PC-3 (cell line): ENCODE results near the gene HYDIN. TPM values are rescaled to one million over a fixed set of nuclear protein-coding genes. Genes with fewer than 3 reads are reported as not detected.
A peak's percentile ranks its signal among the peaks of the same experiment; 100 is the strongest.

ENCODE experiments used
- ATAC-seq: fragments of 200-7000 bp; cut with Tn5 transposase; 2 replicates; pipeline ENCODE4 v1.9.1; 2020; ENCODE audit warnings: mild to moderate bottlenecking, moderate library complexity
- BruUV-seq: library from RNA; stranded (reverse); fragments of 400-500 nt; replicated peaks from 2 replicates; lab custom pipeline; 2021; lab: Mats Ljungman, UMichigan
- CTCF ChIA-PET: fragments of 300-600 bp; sonication (Branson Sonifier 250); formaldehyde crosslinking; loops from one replicate; lab custom pipeline; 2022; ENCODE audit warnings: antibody characterized with exemption; lab: Charles Lee
- POLR2A ChIA-PET: fragments of 300-600 bp; sonication (Branson Sonifier 250); formaldehyde crosslinking; loops from one replicate; lab custom pipeline; 2022; ENCODE audit warnings: antibody characterized with exemption; ENCODE audit not compliant: unreplicated experiment; lab: Charles Lee
- DNase-seq: peaks from one replicate; pipeline ENCODE4 v3.0.0-alpha.2; 2015
- H2AFZ ChIP-seq: fragments of 300-600 bp; sonication (generic); 2 replicates; pipeline ENCODE4 v1.6.0; 2016; ENCODE audit warnings: antibody characterized with exemption, low read length
- H3F3A ChIP-seq: fragments of 300-600 bp; sonication (generic); one replicate; pipeline ENCODE4 v1.6.0; 2017; ENCODE audit warnings: antibody characterized with exemption, low read length, control low read depth, mild to moderate bottlenecking; ENCODE audit not compliant: unreplicated experiment
- H3K27ac ChIP-seq: fragments of 300-600 bp; sonication (generic); 2 replicates; pipeline ENCODE4 v1.5.1; 2016; ENCODE audit warnings: mild to moderate bottlenecking, low read length
- H3K27me3 ChIP-seq: fragments of 300-600 bp; sonication (generic); 2 replicates; pipeline ENCODE4 v1.6.1; 2016; ENCODE audit warnings: low read length, mixed read lengths
- H3K36me3 ChIP-seq: fragments of 300-600 bp; sonication (generic); 2 replicates; pipeline ENCODE4 v1.6.1; 2016; ENCODE audit warnings: low read depth, mixed run types, low read length, mixed read lengths
- H3K4me1 ChIP-seq: fragments of 300-600 bp; sonication (generic); 2 replicates; pipeline ENCODE4 v1.5.1; 2016; ENCODE audit warnings: low read length; ENCODE audit not compliant: insufficient read depth
- H3K4me2 ChIP-seq: fragments of 300-600 bp; sonication (generic); 2 replicates; pipeline ENCODE4 v1.6.0; 2016; ENCODE audit warnings: low read length
- H3K4me3 ChIP-seq: fragments of 300-600 bp; sonication (generic); 2 replicates; pipeline ENCODE4 v1.5.1; 2016; ENCODE audit warnings: mild to moderate bottlenecking, low read length, mixed read lengths
- H3K79me2 ChIP-seq: fragments of 300-600 bp; sonication (generic); 2 replicates; pipeline ENCODE4 v1.6.1; 2017; ENCODE audit warnings: low read length, mixed read lengths
- H3K9ac ChIP-seq: fragments of 300-600 bp; sonication (generic); 2 replicates; pipeline ENCODE4 v1.6.0; 2016; ENCODE audit warnings: mild to moderate bottlenecking, low read length
- H3K9me2 ChIP-seq: fragments of 300-600 bp; sonication (generic); replicated peaks from 2 replicates; pipeline ENCODE4 v1.6.1; 2016; ENCODE audit warnings: mixed run types, low read length, mixed read lengths
- H3K9me3 ChIP-seq: fragments of 300-600 bp; sonication (generic); 2 replicates; pipeline ENCODE4 v1.6.1; 2016; ENCODE audit warnings: low read length, mixed read lengths
- H4K20me1 ChIP-seq: fragments of 300-600 bp; sonication (generic); 2 replicates; pipeline ENCODE4 v1.6.1; 2016; ENCODE audit warnings: low read length, mixed read lengths
- EZH2 ChIP-seq: fragments of 300-600 bp; sonication (generic); IDR thresholded peaks from one replicate; pipeline ENCODE4 v1.6.1; 2017; ENCODE audit warnings: antibody characterized with exemption, mild to moderate bottlenecking, low read length; ENCODE audit not compliant: unreplicated experiment
- EZH2phosphoT487 ChIP-seq: fragments of 300-600 bp; sonication (generic); IDR thresholded peaks from 2 replicates; pipeline ENCODE4 v1.6.1; 2018; ENCODE audit warnings: mild to moderate bottlenecking, antibody characterized with exemption, low read length, borderline replicate concordance
- intact Hi-C: fragments of 100-400 bp; cut with micrococcal nuclease; formaldehyde crosslinking; loops from 2 replicates; pipeline ENCODE4 v1.9.0; 2023
- total RNA-seq: library from RNA; depleted of rRNA; stranded (reverse); fragments of >200 nt; gene quantifications from 2 replicates; pipeline ENCODE4 v1.2.3, GENCODE V29; 2014
- TF ChIP-seq, protein P1 (sequence below): fragments of 300-600 bp; sonication (generic); conservative IDR thresholded peaks from 2 replicates; pipeline ENCODE4 v1.5.1; 2017; ENCODE audit warnings: antibody characterized with exemption, low read depth, mild to moderate bottlenecking, low read length

The HYDIN gene
- total RNA-seq, 1 experiment from 2014 or later: 0.69 TPM

DNA sequence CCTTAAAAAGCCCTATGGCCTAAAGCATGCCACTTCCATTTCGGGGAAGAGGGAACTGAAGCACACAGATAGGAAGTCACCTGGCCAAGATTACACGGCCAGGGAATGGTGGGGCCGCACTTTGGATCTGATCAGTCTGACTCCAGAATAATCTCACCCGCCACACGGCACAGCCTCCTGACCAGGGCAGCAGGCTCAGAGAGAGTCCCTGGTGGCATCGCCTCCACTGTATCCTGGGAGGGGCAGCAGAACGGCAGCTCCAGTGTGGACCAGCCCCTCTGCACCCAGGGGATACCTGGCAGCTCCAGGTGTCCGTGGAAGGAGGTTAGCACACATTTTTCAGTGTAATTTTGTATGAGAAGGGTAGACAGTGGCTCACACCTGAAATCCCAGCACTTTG lies 465.0 kb downstream of the HYDIN start:
- TF ChIP-seq EZH2 (no peak), EZH2phosphoT487 (no peak)
- TF ChIP-seq, protein P1, sequence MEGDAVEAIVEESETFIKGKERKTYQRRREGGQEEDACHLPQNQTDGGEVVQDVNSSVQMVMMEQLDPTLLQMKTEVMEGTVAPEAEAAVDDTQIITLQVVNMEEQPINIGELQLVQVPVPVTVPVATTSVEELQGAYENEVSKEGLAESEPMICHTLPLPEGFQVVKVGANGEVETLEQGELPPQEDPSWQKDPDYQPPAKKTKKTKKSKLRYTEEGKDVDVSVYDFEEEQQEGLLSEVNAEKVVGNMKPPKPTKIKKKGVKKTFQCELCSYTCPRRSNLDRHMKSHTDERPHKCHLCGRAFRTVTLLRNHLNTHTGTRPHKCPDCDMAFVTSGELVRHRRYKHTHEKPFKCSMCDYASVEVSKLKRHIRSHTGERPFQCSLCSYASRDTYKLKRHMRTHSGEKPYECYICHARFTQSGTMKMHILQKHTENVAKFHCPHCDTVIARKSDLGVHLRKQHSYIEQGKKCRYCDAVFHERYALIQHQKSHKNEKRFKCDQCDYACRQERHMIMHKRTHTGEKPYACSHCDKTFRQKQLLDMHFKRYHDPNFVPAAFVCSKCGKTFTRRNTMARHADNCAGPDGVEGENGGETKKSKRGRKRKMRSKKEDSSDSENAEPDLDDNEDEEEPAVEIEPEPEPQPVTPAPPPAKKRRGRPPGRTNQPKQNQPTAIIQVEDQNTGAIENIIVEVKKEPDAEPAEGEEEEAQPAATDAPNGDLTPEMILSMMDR: no peak
- Histone ChIP-seq H3K27me3 (no peaks in the 10 kb centered on the region), H4K20me1 (no peaks in the 10 kb centered on the region), H3F3A (no peaks in the 10 kb centered on the region), H3K9me2 (no peaks in the 10 kb centered on the region), H3K27ac (no peak overlapping the region), H3K36me3 (no peaks in the 10 kb centered on the region; the same call in 1 of the 2 replicates), H3K4me3 (no peak overlapping the region), H3K4me1 (peaks cover 19% of the 10 kb centered on the region), H2AFZ (no peak overlapping the region), H3K9ac (no peak overlapping the region), H3K4me2 (no peak overlapping the region), H3K9me3 (no peaks in the 10 kb centered on the region), H3K79me2 (no peaks in the 10 kb centered on the region)
- POLR2A ChIA-PET: no interaction called here
- no TSS peak for BruUV-seq
- CTCF ChIA-PET: no interaction called here
- no peak for ATAC-seq
- intact Hi-C loops: no loop called here
- no peak for DNase-seq

DNA sequence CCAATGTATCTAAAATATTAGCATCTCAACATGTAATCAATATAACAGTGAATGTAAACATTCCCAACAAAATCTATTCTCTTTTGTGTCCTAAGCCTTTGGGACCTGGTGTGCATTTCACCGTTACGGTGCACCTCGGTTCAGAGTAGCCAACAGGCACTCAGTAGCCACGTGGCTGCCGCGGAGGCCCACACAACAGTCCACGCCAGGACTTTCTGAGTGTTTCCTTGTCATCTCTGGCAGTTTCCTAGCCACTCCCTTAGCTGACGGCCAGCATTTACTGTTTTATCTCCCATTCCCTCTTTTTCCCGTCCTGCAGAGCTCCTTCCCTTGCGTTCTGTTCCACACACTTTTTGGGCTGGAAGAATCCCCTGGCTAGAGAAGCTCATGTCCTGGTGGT lies 465.9 kb downstream of the HYDIN start:
- Histone ChIP-seq H4K20me1 (no peaks in the 10 kb centered on the region), H3K79me2 (no peaks in the 10 kb centered on the region), H3K27me3 (no peaks in the 10 kb centered on the region), H3K9ac (no peak overlapping the region), H3K27ac (no peak overlapping the region), H3F3A (no peaks in the 10 kb centered on the region), H2AFZ (no peak overlapping the region), H3K9me2 (no peaks in the 10 kb centered on the region), H3K9me3 (no peaks in the 10 kb centered on the region), H3K4me2 (no peak overlapping the region), H3K4me3 (no peak overlapping the region), H3K4me1 (peaks cover 27% of the 10 kb centered on the region), H3K36me3 (no peaks in the 10 kb centered on the region)
- CTCF ChIA-PET: no interaction called here
- no peak for TF ChIP-seq EZH2phosphoT487
- TF ChIP-seq, protein P1: no peak
- TF ChIP-seq EZH2: no peak
- DNase-seq (no peak), ATAC-seq (no peak)
- intact Hi-C loops: no loop called here
- POLR2A ChIA-PET: no interaction called here
- no TSS peak for BruUV-seq

DNA sequence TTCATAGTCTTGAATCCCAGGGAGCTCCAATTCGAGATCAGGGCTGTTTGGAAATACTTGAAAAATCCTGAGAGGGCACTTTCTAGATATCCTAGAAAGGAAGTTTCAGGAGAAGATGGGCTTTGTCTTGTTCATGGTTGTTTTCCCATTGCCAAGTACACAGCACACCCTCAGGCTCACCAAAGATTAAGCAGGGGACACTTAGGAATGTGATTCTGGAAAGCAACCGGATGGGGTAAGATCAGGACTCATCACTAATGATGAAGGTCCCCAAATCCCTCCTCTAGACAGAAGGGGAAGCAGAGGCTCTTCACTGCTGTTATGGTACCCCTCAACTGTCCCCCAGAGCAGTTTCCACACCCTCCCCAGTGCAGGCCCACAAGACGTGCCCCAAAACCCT lies 470.3 kb downstream of the HYDIN start:
- no peak for ATAC-seq
- H3K9ac ChIP-seq: 0 out of 2 replicates have a peak overlapping the region, but pooled peaks have one; percentile 7
- no peaks in the 10 kb centered on the region for H3K79me2 ChIP-seq
- H3K9me2 ChIP-seq: no peaks in the 10 kb centered on the region
- H3K4me1 ChIP-seq: peaks cover 21% of the 10 kb centered on the region
- peak overlapping the region; percentile 70 for H3K4me2 ChIP-seq
- H3K36me3 ChIP-seq: no peaks in the 10 kb centered on the region
- peak overlapping the region; percentile 65 for H3K27ac ChIP-seq
- H2AFZ ChIP-seq: no peak overlapping the region
- H4K20me1 ChIP-seq: no peaks in the 10 kb centered on the region
- intact Hi-C loops: loop anchor here (1.0 kb wide), 1 partner anchor 13 kb away; no protein-coding TSS in a partner anchor
- TF ChIP-seq, protein P1: no peak
- TF ChIP-seq EZH2: no peak
- TF ChIP-seq EZH2phosphoT487: no peak
- no peak for DNase-seq
- no peak overlapping the region for H3K4me3 ChIP-seq
- H3F3A ChIP-seq: no peaks in the 10 kb centered on the region
- ChIA-PET POLR2A (interaction anchor here (0.5 to 1.0 kb wide), 2 partner anchors 13 to 278 kb away, joined by 4 to 6 read pairs; no protein-coding TSS in a partner anchor), CTCF (interaction anchor here (0.8 to 1.0 kb wide), 2 partner anchors 11 to 13 kb away, joined by 3 to 4 read pairs; no protein-coding TSS in a partner anchor)
- H3K27me3 ChIP-seq: no peaks in the 10 kb centered on the region
- no peaks in the 10 kb centered on the region for H3K9me3 ChIP-seq
- TSS peak; percentile 18 for BruUV-seq
